ENCODE data around the gene CCR4. TPM values are rescaled to one million over a fixed set of nuclear protein-coding genes. Genes with fewer than 3 reads are reported as not detected.

Gene CCR4
- total and polyA plus RNA-seq, 2 of the 8 experiments (the other 6 are each of a cell fraction or from before 2014, with no cell fraction given), result 0.11 to 0.15 TPM

- no peak overlapping the region for H2BK5ac ChIP-seq (ENCODE audit: low read depth, low read length)
- no peak overlapping the region for H3K14ac ChIP-seq (ENCODE audit: insufficient read length)
- DNase-seq (ENCODE audit: low read depth in 1 of 2, low spot score in 2 of 2) (no peak), FAIRE-seq (no peak)
- no peak overlapping the region for H2AK5ac ChIP-seq (ENCODE audit: low read depth, low read length)
- no peak overlapping the region for H4K5ac ChIP-seq (ENCODE audit: insufficient read length, low read depth, low read length)
- no peak overlapping the region for H2BK20ac ChIP-seq (ENCODE audit: low read length)
- H2BK120ac ChIP-seq (replicated peaks; ENCODE audit: low read depth, low read length), result no peak overlapping the region
- no peaks in the 10 kb centered on the region for H3K23me2 ChIP-seq (ENCODE audit: low read depth, low read length)
- no peak overlapping the region for H4K91ac ChIP-seq (replicated peaks; ENCODE audit: insufficient read length, low read length)
- H4K20me1 ChIP-seq (replicated peaks in 1 of 2; ENCODE audit: control insufficient read depth in 1 of 2, insufficient read depth in 2 of 2, low read length in 2 of 2), result no peaks in the 10 kb centered on the region
- H3K4me3 ChIP-seq (ENCODE audit: extremely low read depth in 1 of 4, insufficient read depth in 2 of 4, low read depth in 3 of 4, low read length in 4 of 4), result no peak overlapping the region
- TF ChIP-seq SIRT6 (IDR thresholded peaks at IDR 0.05; ENCODE audit: low read length) (no peak), GABPA (IDR thresholded peaks at IDR 0.05; ENCODE audit: borderline replicate concordance, insufficient read depth, low read length) (no peak), SAP30 (IDR thresholded peaks at IDR 0.05; ENCODE audit: insufficient read depth, insufficient replicate concordance, low read length) (no peak), CBX5 (IDR thresholded peaks at IDR 0.05; ENCODE audit: low read depth, low read length) (no peak), ZNF274 (IDR thresholded peaks at IDR 0.05; ENCODE audit: borderline replicate concordance, extremely low read depth, low read length) (no peak), CREB1 (IDR thresholded peaks at IDR 0.05) (no peak), SP4 (IDR thresholded peaks at IDR 0.05; ENCODE audit: low read length) (no peak), JUND (IDR thresholded peaks at IDR 0.05; ENCODE audit: low read length) (no peak)
- CTCF ChIA-PET (ENCODE audit: partially characterized antibody), result interaction anchor here (0.6 to 2.0 kb wide), 6 partner anchors 14 to 85 kb away, joined by 3 to 6 read pairs (median 4); no protein-coding TSS in a partner anchor
- H3K27ac ChIP-seq (ENCODE audit: low read depth, low read length), result no peak overlapping the region
- no peaks in the 10 kb centered on the region for H3K4me1 ChIP-seq (replicated peaks in 1 of 4; ENCODE audit: control insufficient read depth in 3 of 4, insufficient read depth in 4 of 4, low read length in 3 of 4)
- no peak overlapping the region for H3K23ac ChIP-seq (ENCODE audit: insufficient read length)
- H3K56ac ChIP-seq (replicated peaks; ENCODE audit: insufficient read length, low read depth, low read length), result no peak overlapping the region
- H3K4me2 ChIP-seq (ENCODE audit: insufficient read depth in 1 of 2, low read depth in 2 of 2, low read length in 2 of 2), result no peak overlapping the region
- no peak overlapping the region for H4K8ac ChIP-seq (ENCODE audit: extremely low read depth, insufficient read depth, low read length)
- H2BK15ac ChIP-seq (ENCODE audit: low read length), result no peak overlapping the region
- H3K79me2 ChIP-seq (ENCODE audit: control insufficient read depth in 1 of 2, insufficient read depth in 2 of 2, low read length in 2 of 2), result no peaks in the 10 kb centered on the region
- no peak overlapping the region for H3K9ac ChIP-seq (replicated peaks in 1 of 4; ENCODE audit: extremely low read depth in 1 of 4, low read depth in 3 of 4, low read length in 3 of 4)
- no peaks in the 10 kb centered on the region for H3K79me1 ChIP-seq (ENCODE audit: low read depth, low read length)
- no peak overlapping the region for H3K18ac ChIP-seq (ENCODE audit: extremely low read depth, low read length)
- H2AFZ ChIP-seq (ENCODE audit: low read length), result no peak overlapping the region
- 82% methylated on average over 6 of the region's 6 CpGs; no CpG with 5 or more reads in 1 of the 2 experiments for WGBS, 2 experiments (ENCODE audit: extremely low coverage in 1 of 2, insufficient coverage in 1 of 2, insufficient read length in 1 of 2, insufficient replicate concordance in 2 of 2, low coverage in 1 of 2, low lambda C conversion rate in 2 of 2, missing lambda C conversion rate in 1 of 2)
- H3K27me3 ChIP-seq (replicated peaks in 1 of 4; ENCODE audit: control insufficient read depth in 3 of 4, extremely low read depth in 1 of 4, insufficient read depth in 3 of 4, low read length in 3 of 4), result no peaks in the 10 kb centered on the region
- H3K9me3 ChIP-seq (ENCODE audit: insufficient read depth in 2 of 2, low read depth in 1 of 2, low read length in 1 of 2), result no peaks in the 10 kb centered on the region
- no peak overlapping the region for H3K4ac ChIP-seq (replicated peaks; ENCODE audit: insufficient read length, low read depth, low read length)
- no peaks in the 10 kb centered on the region for H3K36me3 ChIP-seq (ENCODE audit: control insufficient read depth in 2 of 4, insufficient read depth in 4 of 4, low read length in 3 of 4)
- POLR2A ChIA-PET (ENCODE audit: partially characterized antibody), result no interaction called here
- no peak overlapping the region for H2BK12ac ChIP-seq (ENCODE audit: low read depth, low read length)
These were observed 37.7 kb downstream of the CCR4 start for GRCh38 chr3:32989171-32989570.

All from H1 (cell line).